ENCODE measurements around the gene ADCY9.
A peak's percentile ranks its signal among the peaks of the same experiment; 100 is the strongest.

ADCY9 gene

DNA sequence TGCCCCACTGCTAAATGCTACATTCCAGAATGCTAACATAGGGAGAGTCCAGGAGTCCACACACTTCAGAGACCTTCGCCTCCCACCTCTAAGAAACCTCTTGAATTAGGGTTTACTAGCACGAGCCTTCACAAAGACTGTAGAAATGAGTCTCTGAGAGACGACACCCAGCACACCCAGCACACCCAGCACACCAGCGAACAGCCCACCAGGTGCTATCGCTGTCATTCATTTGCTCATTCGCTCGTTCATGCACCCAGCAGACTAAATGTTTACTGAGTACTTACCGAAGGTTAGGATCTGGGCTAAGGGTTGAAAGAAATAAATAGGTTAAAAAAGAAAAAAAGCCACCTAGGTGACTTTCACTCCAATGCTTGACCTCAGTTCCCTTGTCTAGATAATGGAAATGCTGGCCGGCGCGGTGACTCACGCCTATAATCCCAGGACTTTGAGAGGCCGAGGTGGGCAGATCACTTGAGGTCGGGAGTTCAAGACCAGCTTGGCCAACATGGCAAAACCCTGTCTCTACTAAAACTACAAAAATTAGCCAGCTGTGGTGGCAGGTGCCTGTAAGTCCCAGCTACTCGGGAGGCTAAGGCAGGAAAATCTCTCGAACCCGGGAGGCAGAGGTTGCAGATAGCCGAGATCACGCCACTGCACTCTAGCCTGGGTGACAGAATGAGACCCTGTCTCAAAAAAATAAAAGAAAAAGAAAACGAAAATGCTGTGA lies 100.8 kb downstream of the ADCY9 start:
- in situ Hi-C loops (cut with MboI; ENCODE audit: low pct_unique_long_range_greater_than_20kb, low sequenced_read_pairs): no loop called here

DNA sequence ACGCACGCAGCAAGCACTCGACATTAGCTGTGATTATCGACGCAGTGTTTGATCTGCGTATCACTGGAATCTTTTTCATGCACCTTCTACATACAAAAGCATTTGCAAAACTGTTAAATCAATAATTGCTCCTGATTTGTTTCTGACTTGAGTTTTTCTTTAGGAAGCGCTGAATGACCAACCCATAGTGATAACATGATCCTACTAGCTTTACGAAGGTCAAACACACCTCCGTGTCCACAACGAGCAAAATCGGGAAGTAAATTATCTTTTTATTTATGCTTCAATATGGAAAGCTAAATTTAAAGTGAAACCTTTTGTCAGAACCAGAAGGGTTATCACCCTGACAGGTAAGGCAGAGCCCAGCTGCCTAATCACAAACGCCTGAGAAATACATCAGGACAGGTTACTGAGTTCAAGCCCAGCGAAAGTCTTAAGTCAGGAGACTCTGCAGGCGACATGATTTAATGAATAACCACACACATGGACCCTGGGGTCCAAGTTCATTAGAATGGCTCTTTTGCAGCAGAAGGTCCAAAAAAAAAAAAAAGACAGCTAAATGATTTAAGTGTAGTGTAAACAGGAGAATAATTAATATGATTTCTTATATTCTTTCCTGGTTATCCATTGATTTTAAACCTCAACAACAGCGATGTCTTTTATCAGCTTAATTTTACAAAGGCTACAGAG lies 104.2 kb downstream of the ADCY9 start:
- in situ Hi-C loops (cut with MboI; ENCODE audit: low pct_unique_long_range_greater_than_20kb, low sequenced_read_pairs): no loop called here
- no peak for DNase-seq

More for the DNA sequence above, 100.8 kb downstream of the ADCY9 start:
- DNase-seq: no peak

DNA sequence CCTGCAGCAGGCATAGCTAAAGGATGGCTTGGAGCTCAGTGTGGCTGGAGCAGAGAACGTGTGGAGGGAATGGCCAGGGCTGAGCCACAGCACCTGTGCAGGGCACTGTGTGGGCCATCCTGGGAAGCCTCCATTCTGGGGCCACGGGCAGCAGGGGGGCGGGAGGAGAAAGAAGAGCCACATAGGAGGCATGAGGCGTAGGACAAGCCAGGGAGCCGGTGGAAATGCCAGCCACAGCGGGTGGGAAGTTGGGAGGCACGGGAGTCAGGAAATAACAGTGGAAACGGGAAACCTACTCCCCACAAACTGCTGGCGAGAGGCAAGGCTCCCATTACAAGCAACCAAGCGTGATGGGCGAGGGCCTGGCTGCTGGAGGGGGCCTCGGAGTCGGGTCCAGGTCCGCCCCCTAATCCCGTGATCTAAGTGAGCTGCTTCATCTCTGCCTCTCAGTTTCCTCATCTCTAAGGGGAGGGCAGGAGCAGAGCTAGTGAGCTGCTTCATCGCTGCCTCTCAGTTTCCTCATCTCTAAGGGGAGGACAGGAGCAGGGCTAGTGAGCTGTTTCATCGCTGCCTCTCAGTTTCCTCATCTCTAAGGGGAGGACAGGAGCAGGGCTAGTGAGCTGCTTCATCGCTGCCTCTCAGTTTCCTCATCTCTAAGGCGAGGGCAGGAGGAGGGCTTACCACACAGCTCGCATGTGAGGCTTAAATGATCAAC lies 104.9 kb downstream of the ADCY9 start:
- in situ Hi-C loops (cut with MboI; ENCODE audit: low pct_unique_long_range_greater_than_20kb, low sequenced_read_pairs): no loop called here
- DNase-seq: peak; percentile 18

DNA sequence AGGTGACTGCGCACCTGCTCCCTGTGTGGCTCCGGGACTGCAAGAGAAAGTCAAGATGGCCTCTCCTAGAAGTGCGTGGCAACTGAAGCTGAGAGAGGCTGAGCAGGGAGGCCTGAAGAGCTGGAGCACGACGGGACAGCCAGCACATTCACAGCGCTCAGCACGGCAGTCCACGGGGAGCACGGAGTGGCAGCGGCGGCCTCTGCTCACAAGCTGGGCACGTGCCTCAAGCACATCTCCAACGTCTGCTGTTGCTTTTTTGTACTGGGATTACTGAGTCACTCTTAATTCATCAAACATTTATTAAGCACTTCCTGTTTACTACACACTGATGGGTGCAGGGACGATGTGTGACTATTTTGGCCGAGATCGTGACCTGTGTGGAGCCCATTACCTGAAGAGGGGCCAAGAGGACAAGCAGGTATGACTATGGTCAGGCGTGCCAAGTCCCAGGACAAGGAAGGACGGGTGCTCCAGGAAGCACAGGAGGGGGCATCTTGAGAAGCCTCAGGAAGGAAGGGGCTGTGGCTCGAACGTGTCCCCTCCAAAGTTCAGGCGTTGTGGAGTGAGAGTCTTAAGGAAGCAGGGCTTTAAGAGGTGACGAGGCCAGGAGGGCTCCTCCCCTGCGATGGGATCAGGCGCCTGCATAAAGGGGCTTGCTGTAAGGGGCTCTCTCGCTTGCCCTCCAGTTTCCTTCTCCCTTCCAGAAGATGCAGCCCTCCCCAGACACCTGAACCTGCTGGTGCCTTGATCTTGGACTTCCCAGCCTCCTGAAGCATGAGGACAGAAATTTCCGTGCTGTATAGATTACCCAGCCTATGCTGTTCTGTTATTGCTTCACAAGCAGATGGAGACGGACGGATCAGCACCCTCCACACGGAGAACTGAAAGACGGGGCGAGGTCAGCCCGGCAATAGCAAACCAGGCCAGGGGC lies 105.8 kb downstream of the ADCY9 start:
- in situ Hi-C loops (cut with MboI; ENCODE audit: low pct_unique_long_range_greater_than_20kb, low sequenced_read_pairs): no loop called here
- no peak for DNase-seq

DNA sequence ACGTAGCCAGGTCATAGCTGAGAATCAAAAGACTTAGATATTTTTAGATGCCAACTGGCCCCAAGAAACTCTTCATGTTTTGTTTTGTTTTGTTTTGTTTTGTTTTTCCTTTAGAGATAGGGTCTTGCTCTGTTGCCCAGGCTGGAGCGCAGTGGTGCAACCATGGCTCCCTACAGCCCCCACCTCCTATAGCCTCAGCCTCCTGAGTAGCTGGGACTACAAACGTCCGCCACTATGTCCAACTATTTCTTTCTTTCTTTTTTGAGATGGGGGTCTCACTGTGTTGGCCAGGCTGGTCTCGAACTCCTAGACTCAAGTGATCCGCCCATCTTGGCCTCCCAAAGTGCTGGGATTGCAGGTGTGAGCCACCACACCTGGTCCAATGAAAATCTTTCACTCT lies 107.1 kb downstream of the ADCY9 start:
- DNase-seq: no peak
- in situ Hi-C loops (cut with MboI; ENCODE audit: low pct_unique_long_range_greater_than_20kb, low sequenced_read_pairs): no loop called here

DNA sequence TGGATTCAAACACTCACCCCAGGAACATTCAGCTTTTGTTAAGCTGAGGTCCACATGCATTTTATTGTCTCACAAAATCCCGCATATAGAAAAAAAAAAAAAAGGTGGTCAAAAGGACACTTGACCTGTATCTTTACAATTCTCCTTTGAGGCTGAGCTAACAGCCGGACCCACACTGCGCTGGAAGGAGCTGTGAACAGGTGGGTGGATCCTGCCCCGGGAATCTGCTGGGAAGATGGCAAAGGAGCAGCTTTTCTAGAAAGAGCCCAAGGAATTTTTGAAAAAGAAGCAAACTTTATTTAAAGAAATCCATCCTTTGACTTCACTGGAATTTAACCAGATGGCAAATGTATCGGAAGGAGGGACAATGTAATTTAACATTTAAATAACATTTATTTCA lies 108.1 kb downstream of the ADCY9 start:
- in situ Hi-C loops (cut with MboI; ENCODE audit: low pct_unique_long_range_greater_than_20kb, low sequenced_read_pairs): no loop called here
- no peak for DNase-seq

DNA sequence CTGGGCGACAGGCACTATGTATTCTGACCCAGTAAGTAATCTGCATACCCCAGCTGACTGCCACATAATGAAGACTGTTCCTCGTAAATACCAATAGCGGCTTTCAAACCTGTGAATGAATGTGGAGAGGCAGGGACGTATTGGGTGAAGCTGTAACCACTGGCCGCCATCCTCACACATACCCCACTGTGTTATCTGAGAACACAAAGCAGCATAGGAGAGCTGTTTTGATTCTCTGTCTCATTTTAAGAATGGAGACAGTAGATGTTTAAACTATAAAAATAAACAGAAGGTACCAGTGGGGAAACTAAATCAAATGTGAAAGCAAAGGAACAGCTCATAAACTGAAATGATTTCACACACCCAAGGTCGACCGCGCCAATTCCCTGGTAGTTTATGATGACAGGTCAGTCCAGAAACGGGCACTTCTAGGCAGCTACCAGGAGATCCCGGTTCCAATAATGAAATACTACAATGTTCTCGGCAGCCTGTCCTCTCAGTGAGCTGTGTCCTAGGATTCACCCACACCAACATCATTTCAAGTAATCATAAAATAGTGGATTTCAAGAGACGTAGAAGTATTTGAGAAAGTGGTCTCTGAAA lies 109.7 kb downstream of the ADCY9 start:
- in situ Hi-C loops (cut with MboI; ENCODE audit: low pct_unique_long_range_greater_than_20kb, low sequenced_read_pairs): no loop called here
- DNase-seq: no peak

DNA sequence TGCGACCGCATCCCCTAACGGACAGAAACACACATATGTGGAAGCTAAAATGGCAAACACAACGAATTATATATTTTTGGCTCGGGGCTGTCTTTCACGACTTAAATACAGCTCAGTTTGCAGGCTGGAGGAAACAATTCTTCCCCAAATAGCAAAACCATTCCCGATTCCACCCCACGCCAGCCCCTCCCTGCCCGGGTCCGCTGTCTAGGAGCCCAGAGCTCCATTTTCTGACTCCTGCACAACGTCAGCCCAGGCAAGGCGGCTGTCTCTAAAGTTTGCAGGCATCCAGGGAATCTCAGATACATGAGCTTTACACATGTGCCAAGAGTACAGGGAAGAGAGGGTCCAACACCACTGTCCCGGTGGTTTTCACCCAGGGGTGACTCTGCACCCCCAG lies 110.5 kb downstream of the ADCY9 start:
- in situ Hi-C loops (cut with MboI; ENCODE audit: low pct_unique_long_range_greater_than_20kb, low sequenced_read_pairs): no loop called here
- DNase-seq: no peak

DNA sequence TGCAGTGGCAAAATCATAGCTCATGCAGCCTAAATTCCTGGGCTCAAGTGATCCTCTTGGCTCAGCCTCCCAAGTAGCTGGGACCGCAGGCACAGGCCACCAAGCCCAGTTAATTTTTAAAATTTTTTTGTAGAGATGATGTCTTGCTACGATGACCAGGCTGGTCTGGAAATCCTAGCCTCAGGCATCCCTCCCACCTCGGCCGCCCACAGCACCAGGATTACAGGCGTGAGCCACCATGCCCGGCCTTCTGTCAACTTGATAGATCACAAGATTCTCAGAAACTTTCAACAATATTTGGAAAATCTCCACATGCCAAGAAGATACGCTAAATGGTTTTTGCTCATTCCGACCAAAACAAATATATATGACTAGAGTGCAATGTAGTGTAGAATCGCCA lies 111.0 kb downstream of the ADCY9 start:
- no peak for DNase-seq
- in situ Hi-C loops (cut with MboI; ENCODE audit: low pct_unique_long_range_greater_than_20kb, low sequenced_read_pairs): no loop called here

DNA sequence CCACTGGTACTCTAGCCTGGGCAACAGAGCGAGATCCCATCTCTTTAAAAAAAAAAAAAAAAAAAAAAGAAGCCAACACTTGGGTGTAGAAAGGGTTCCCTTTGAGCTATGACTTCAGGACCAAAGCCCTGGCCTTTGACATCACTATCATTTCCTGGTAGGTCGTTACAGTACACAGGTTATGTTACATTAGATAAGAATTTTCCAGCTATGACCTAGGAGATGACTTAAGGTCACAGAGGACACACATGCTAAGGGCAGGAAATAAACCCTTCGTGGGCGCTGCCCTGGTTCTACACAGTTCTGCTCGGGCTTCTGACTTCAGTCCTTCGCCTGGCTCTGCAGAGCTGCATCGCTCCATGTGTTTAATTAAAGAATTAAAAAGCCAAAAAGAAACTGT lies 112.0 kb downstream of the ADCY9 start:
- DNase-seq: no peak
- in situ Hi-C loops (cut with MboI; ENCODE audit: low pct_unique_long_range_greater_than_20kb, low sequenced_read_pairs): no loop called here

DNA sequence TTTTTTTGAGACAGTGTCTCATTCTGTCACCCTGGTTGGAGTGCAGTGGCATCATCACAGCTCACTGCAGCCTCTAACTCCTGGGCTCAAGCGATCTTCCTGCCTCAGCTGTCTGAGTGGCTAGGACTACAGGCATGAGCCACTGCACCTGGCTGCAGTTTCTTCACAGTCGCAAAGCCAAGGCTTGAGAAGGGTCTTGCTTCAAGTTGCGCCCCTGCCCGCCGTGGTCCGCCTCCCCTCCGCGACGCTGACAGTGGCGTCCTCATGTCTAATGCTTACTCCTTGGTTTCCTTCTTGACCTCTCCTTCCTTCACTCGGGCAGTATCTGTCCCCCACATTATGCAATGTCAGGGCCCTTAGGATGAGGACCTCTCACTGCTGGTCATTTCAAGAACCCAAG lies 112.7 kb downstream of the ADCY9 start:
- DNase-seq: no peak
- in situ Hi-C loops (cut with MboI; ENCODE audit: low pct_unique_long_range_greater_than_20kb, low sequenced_read_pairs): no loop called here

DNA sequence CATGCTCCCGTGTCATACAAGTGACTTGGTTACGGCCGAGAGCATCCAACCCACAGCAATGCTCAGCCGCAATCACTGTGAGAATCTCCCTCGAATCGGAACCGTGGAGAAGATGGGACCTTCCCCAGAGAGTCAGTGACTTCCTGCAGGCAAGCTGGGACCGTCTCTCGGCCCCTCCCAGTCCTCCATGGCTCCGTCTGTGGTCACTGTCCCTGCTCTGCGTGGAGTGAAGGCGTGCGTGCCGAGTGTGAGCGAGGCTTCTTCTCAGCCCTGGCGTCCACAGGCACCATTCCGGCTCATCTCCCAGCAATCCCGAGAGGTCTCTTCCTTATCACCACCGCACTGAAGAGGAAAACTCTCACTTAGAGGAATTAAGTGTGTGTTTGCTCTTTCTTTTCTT lies 113.1 kb downstream of the ADCY9 start:
- no peak for DNase-seq
- in situ Hi-C loops (cut with MboI; ENCODE audit: low pct_unique_long_range_greater_than_20kb, low sequenced_read_pairs): no loop called here

DNA sequence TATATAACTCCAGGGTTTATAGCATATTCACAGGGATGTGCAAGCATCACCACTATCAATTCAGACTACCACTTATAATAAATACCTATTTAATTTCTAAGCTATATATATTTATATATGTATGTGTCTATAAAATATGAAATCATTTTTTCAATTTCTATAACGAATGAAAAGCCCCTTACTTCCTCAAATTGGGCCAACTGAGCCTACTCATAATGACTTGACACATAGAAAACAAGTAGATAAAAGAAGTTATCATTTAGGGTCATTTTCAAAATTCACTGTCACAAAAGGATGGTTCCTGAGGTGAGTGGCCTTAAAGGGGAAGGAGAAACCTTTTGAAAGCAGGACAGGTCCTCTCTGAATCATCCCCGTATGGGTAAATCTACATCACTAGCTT lies 114.1 kb downstream of the ADCY9 start:
- no peak for DNase-seq
- in situ Hi-C loops (cut with MboI; ENCODE audit: low pct_unique_long_range_greater_than_20kb, low sequenced_read_pairs): no loop called here

DNA sequence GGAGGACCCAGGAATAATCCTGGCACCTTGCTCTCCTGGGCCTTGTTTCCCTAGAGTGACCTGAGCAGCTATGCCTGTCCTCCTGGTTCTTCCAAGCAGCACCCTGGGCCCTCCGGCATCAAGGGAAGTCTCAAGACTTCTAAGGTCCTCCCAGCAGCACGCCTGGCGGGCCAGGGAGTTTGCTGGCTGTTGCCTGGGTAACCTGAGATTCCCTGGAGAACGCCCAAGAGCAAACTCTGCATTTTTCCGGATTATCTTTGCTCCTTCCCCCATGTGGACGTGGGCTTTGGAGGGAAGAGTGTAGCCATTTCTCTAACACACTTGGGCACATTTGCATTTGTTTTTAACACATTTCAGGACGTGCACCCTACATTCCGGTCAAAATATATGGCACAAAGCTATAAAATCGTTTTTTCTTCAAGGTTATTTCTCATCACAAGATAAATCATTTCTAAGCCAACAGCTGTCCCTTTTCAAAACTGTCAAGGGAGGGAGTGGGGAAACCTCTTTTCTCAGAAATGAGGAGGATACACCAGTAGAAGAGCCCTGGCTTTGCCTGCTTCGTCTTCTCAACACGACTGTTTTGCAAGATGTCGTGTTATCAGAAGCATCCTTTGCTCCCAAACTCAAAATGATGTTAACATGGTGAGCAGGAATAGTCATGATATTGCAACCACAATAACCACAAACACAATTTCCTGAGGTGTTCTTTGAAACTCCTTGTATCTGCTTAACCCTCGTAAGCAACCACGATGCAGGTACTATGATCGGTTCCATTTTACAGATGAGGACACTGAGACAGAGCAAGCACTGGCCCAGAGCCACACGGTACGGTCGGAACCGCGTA lies 116.5 kb downstream of the ADCY9 start:
- peak; percentile 42 for DNase-seq
- in situ Hi-C loops (cut with MboI; ENCODE audit: low pct_unique_long_range_greater_than_20kb, low sequenced_read_pairs): no loop called here

DNA sequence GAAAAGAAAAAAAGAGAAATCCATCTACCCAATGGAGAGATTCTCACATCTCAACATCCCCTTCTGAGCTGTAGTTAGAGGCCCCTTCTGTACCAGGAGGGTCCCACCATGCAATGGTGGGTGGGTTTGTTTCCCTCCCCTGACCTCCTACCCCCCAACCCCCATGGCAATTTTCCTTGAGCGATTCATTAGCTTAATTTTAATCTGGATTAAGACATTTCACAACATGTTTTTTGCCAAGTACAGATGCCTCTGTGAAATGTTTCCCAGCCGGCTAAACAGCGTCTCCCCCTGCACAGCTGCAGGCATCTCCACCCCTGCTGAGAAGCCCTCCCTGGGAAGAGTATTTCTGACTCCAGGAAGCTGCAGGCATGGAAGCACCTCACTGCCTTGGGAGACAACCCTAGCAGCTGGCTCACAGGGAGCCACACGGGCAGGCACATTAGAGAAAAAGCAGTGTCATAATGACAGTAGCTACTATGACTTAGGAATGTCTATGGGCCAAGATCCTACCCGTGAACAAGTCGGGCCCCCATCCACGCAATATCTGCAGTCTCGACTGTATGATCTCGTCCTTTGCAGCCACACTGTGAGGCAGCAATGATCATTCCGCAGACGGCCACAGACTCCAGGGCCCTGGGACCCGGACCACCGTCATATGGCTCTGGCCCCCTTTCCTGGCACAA lies 117.3 kb downstream of the ADCY9 start:
- no peak for DNase-seq
- in situ Hi-C loops (cut with MboI; ENCODE audit: low pct_unique_long_range_greater_than_20kb, low sequenced_read_pairs): no loop called here

DNA sequence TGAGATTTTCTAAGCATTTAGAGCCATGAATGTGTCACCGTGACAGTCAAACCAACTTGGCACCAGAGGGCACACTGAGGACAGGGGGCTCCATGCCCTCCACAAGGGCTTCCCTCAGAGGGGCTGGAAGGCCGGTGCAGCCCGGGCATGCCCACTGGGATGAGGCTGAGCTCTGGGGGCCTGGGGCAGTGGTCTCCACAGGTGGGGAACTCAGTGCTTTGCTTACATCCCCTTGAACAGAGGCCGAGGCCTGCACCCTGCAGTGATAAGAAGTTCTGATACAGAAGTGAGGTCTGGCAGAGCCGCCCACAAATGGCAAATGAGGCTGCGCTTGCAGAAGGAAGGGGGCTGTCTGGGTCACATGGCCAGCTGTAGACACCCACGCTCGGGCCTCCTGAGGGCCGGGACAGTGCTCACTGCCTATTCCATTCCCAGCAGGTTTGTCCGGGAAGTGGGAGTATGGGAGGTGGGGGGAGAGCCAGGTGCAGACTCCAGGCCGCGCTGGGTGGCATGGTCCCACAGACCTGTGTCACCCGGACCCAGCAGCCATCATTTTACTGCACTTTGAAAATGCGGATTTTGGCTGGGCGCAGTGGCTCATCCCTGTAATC lies 118.9 kb downstream of the ADCY9 start:
- in situ Hi-C loops (cut with MboI; ENCODE audit: low pct_unique_long_range_greater_than_20kb, low sequenced_read_pairs): no loop called here
- no peak for DNase-seq

DNA sequence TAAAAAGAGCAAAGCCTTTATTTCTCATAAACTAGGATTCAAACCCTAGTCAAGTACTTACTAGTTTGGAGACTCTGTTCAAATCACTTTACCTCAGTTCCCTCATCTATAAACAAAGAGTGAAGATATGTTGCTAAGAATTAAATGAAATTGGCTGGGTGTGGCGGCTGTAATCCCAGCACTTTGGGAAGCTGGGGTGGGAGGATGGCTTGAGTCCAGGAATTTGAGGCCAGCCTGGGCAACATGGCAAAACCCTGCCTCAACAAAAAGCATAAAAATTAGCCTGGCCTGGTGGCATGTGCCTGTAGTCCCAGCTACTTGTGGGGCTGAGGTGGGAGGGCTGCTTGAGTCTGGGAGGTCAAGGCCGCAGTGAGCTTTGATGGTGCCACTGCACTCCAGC lies 121.2 kb downstream of the ADCY9 start:
- DNase-seq: no peak
- in situ Hi-C loops (cut with MboI; ENCODE audit: low pct_unique_long_range_greater_than_20kb, low sequenced_read_pairs): no loop called here
